ENCODE data around the gene CPEB1. TPM values are rescaled to one million over a fixed set of nuclear protein-coding genes. Genes with fewer than 3 reads are reported as not detected.

The CPEB1 gene
- total RNA-seq, 1 experiment from 2014 or later: 1.0 TPM

GRCh38 chr15:82540984-82541431 is 106.2 kb downstream of the CPEB1 start:
- Histone ChIP-seq H3K18ac (ENCODE audit: insufficient read length, low read depth, low read length) (no peak overlapping the region), H3K23me2 (ENCODE audit: insufficient read length, low read depth, low read length, poor library complexity, severe bottlenecking) (peaks cover 6% of the 10 kb centered on the region), H2AK5ac (ENCODE audit: insufficient read length, low read length) (no peak overlapping the region), H2BK120ac (ENCODE audit: low read depth, low read length, poor library complexity, severe bottlenecking) (no peak overlapping the region), H3K4me2 (ENCODE audit: insufficient read depth, insufficient read length, low read length) (peak overlapping the region; percentile 81), H2BK12ac (ENCODE audit: insufficient read length, low read depth, low read length) (no peak overlapping the region), H2BK20ac (ENCODE audit: low read depth, low read length, poor library complexity, severe bottlenecking) (no peak overlapping the region), H4K20me1 (ENCODE audit: control insufficient read depth, insufficient read depth, insufficient read length) (no peaks in the 10 kb centered on the region), H3K4ac (ENCODE audit: low read depth, low read length) (no peak overlapping the region), H4K91ac (ENCODE audit: insufficient read length, low read depth, low read length) (no peak overlapping the region), H3K56ac (ENCODE audit: insufficient read length, low read depth, low read length) (no peak overlapping the region), H2AFZ (ENCODE audit: low read length) (no peak overlapping the region), H3K27me3 (ENCODE audit: insufficient read depth, low read length) (no peaks in the 10 kb centered on the region), H3K79me1 (ENCODE audit: insufficient read depth, low read depth, low read length, poor library complexity, severe bottlenecking) (no peaks in the 10 kb centered on the region), H3K27ac (ENCODE audit: insufficient read length, low read depth, low read length) (no peak overlapping the region), H2BK5ac (ENCODE audit: insufficient read length, low read length) (no peak overlapping the region), H4K8ac (replicated peaks; ENCODE audit: insufficient read length, low read depth, low read length) (no peak overlapping the region), H2BK15ac (ENCODE audit: low read depth, low read length) (no peak overlapping the region), H3K9ac (ENCODE audit: extremely low read depth, insufficient read length, low read length) (peak overlapping the region; percentile 48), H3T11ph (ENCODE audit: low read length) (no peak overlapping the region), H4K5ac (ENCODE audit: insufficient read length, low read depth, low read length) (no peak overlapping the region), H3K23ac (ENCODE audit: insufficient read length, low read depth, low read length) (no peak overlapping the region), H3K14ac (ENCODE audit: insufficient read depth, low read length) (no peak overlapping the region), H3K4me1 (ENCODE audit: insufficient read depth, low read length) (peaks cover 6% of the 10 kb centered on the region; the same call in 1 of the 2 replicates), H3K79me2 (ENCODE audit: insufficient read depth, low read length) (peaks cover 12% of the 10 kb centered on the region; the same call in 1 of the 2 replicates), H3K9me3 (ENCODE audit: control insufficient read depth, low read depth, low read length) (no peaks in the 10 kb centered on the region)
- Mint-ChIP-seq H3K27me3 (ENCODE audit: low read depth) (no peaks in the 10 kb centered on the region; the same call in none of the 2 replicates), H3K27ac (peak overlapping the region; percentile 52 to 97 (median 96)), H3K9me3 (peaks cover 0 to 8% of the 10 kb centered on the region in 2 experiments; a peak in 1 of 5 replicates), H3K4me1 (peaks cover 41% of the 10 kb centered on the region in 2 experiments), H3K36me3 (ENCODE audit: insufficient read depth in 1 of 3, low read depth in 3 of 3) (peaks cover 37 to 40% (median 40%) of the 10 kb centered on the region in 3 experiments), H3K4me3 (peak overlapping the region; percentile 95 to 99)
- no peak for TF ChIP-seq CTCF (conservative IDR thresholded peaks at IDR 0.05)
- no CpG with 5 or more reads among the region's 11 CpGs for WGBS (ENCODE audit: extremely low coverage, insufficient read length, low lambda C conversion rate)
- DNase-seq: peak; percentile 50

All from H9 (cell line).